HG03520 (cell line): ENCODE data around the gene CAMK1D.

Experiments used
- ATAC-seq: cut with Tn5 transposase; IDR thresholded peaks from one replicate; pipeline ENCODE4 v1.9.1; 2021; ENCODE audit warnings: mild to moderate bottlenecking, moderate library complexity; ENCODE audit not compliant: unreplicated experiment

The CAMK1D gene

DNA sequence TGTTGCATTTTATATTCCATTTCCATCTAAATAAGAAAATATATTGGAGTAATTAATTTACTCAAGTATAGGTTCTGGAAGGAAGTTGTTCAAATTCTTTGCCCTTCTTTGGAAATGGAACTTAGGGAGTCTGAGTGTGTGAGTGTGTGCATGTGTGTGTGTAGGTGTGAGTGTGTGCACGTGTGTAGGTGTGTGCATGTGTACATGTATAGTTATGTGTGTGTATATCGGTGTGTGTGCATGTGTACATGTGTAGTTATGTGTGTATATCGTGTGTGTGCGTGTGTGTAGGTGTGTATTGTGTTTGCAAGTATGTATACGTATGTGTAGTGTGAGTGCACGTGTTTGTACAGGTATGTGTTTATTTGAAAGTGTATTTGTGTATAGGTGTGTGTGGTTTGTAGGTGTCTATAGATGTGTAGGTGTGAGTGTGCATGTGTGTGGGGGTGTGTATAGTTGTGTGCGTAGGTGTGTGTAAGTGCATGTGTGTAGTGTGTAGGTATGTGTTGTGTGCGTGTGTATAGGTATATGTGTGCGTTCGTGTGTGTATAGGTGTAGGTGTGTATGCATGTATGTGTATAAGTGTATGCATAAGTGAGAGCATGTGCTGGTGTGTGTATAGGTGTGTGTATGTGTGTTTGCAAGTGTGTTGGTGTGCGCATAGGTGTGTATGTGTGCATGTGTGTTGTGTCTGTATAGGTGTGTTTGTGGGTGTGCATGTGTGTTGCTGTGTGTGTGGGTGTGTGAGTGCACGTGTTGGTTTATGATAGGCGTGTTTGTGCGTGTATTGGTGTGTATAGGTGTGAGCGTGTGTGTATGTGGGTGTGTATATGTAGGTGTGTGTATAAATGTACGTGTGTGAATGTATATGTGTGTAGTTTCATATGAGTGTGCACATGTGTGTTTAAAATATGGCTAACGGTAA lies 266.2 kb downstream of the CAMK1D start:
- ATAC-seq: no peak

DNA sequence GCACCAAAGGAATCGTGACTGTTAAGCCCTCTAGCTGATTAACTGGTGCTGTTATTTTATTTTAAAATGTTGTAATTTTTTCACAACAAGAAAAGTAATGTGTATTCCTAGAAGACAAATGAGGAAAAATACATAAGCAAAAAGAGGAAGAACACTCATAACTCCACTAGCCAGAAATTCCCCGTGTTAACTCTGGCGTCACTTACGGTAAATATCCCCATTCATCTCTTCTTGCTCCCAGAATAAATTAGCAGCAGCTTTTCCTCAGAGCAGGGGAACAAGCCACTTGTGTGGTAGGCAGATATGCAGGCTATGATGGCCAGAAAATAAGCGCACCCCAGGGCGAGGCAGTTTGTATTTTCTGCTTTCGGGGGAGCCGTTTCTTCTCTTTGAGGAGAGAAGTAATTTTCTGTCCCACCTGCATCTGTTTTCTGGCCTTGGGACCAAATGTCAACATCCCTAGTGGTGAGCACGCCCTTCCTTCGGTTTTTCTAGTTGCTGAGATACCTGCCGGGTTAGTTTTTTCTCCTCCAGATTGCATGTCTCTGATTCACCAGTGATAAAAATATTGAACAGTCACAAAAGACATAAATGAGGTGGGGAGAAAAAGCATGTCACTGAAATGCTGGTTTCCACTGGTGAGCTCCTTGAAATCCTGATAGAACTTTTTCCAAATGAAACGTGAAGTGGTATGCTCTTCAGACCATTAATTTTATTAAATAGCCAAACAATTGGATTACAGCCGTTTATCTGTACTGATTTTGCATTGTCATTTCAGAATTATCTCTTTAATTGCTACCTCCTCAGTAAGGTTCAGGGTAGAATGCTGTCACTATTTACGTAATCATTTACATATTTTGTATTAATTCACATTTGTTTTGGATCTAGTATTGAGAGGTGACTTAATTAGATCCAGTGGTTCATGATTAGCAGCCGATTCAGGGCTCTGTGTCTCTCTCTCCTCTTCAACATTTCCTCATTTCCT lies 268.1 kb downstream of the CAMK1D start:
- ATAC-seq: no peak

DNA sequence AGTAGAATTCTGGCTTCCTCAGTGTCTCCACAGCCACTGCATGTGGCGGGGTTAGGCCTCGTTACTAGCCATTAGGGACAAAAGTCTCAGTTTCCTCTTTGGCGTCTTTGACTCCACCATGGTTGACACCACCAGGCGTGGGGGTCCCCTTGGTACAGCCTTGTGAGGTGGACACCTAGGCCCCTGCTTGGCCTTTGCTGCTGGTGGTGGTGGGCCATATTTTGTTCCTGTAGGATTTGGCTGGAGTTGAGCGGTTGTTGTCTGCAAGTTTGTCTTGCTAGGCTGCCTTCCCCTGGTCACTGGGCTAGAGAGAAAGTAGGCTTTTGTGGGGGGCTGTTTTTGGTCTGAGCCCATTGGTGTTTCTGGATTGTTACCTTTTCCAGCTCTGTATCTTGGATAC lies 272.7 kb downstream of the CAMK1D start:
- no peak for ATAC-seq

- no peak for ATAC-seq
Observed at GRCh38 chr10:12622691-12623090, 273.3 kb downstream of the CAMK1D start.

- no peak for ATAC-seq
Observed at GRCh38 chr10:12625393-12626023, 276.2 kb downstream of the CAMK1D start.

DNA sequence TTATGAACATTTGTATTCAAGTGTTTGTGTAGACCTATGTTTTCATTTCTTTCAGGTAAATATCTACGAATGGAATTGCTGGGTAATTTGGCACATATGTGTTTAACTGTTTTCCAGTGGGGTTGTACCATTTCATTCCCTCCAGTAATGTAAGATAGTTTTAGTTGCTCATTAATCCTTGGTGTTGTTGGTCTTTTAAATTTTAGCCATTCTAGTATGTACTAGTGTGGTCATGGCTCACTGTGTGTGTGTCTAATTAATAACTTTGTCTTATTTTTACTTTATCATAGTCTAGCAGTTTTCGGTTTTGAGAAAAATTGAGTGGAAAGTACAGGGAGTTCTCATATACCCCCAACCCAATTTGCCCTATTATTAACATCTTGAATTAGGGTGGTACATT lies 278.8 kb downstream of the CAMK1D start:
- no peak for ATAC-seq

DNA sequence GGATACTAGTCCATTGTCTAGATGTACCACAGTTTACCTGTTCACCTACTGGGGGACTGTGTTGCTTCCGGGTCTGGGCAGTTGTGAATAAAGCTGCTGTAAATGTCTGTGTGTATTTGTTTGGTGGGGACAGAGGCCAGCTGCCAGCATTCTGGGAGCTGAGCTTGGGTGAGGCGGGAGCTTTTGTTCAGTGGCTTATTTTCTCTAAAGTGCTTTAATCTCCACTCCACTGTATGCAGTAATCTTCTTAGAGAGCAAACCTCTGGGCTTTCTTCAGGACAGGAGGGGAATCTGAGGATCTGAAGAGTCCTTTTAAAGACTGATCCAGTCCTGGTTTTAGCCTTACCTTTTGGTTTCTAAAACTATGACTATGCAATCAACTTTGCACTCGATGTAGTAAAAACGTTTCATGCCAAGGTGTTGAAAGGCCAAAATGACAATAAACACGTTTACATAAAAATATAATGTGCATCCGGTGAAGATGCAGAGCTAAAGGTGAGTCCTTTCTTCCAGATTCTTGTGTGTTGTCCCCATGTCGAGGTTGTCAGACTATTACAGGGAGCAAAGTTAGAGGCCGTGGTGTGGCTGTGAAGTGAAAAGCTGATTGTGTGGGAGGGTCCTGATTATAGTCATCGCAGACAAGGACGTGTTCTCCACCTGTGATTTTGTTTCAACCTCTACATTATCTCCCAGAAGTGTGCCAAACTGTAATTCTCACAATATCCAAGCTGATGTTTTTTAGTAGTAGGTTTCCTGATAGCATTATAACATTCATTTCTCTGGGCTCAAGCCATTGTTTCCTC lies 279.8 kb downstream of the CAMK1D start:
- ATAC-seq: no peak

DNA sequence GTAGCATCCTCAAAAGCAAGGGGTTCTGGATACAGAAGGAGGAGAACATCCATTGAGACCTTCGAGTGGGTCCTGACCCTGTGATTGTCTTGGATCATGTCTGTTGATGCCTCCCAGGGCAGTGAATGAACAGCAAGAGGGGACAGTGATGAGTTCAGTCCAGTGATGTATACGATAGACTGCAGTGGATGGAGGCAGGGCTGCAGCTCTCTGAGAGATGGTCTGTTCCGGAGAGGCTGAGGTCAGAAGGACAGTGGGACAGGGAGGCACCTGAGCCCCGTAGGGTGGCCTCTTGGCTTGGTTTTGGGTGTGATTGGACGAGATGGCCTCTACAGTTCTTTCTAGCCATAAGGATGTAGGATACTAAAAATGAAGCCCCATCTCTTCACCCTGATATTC lies 280.4 kb downstream of the CAMK1D start:
- no peak for ATAC-seq

DNA sequence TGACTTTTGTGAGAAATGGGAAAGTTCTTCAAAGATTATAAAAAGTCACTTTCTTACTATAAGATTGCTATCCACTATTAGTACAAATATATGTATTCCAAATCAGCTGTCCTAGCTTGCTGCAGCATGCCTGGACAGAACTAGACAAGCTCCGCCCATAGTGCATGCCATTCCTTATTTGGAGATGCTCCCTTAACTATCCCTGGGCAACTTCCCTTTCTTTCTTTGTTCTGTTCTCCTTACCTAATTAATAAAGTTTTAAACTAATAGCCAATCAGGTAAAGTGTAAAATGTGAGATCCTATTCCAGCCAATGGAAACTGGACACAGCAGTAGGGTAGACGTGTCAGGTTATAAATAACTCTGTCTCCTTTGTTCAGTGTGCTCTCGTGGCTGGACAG lies 281.9 kb downstream of the CAMK1D start:
- ATAC-seq: no peak

- ATAC-seq: no peak
Observed at GRCh38 chr10:12631787-12632562, 282.6 kb downstream of the CAMK1D start.

DNA sequence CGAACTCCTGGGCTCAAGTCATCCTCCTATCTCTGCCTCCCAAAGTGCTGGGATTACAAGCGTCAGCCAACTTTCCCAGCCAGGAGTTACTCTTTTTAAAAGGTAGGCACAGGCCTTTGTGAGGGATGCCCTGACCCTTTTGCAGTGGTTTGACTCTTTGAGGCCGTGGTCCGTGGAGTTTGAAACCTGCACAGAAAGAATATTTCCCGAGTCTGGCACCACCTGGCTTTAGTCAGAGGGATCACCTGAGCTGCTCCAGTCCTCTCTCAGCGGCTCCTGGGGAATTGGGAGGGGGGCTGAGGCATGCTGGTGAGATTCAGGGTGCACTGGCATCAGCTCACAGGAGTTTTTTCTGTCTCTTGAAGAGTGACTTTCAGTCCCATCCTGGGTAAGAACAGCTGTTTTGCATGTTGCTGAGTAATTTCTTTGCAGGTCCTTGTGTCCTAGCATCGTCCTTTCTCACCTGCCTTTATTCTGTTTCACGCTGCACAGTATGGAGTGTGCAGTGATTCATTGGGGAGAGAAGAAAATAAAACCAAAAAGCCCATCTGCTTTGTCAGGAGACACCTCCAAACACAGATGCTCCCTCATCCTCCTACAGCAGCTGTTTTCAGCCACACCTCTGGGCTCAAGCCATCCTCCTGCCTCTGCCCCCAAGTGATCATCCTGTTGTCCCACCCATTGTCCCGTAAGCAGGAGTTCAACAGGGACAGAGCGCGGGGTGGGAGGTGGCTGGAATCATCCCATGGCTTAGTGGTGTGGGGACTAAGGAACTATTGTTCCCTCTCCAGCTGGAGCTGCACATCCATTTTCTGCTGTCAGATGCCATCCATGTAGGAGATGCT lies 284.7 kb downstream of the CAMK1D start:
- no peak for ATAC-seq

DNA sequence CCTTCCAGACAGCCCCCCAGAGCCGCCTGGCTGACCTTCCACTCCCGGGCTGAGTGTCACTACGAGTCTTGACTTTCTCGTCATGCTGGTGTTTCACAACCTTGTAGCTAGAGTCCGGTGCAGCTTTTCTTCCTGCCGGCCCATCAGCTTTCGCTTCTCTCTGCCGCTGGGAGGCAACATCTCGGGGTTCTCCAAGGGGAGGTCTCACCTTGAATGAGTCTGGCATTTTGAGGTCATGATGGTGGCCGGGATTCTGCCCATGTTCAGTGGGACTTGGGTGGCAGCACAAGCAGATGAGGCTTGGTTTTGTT lies 285.2 kb downstream of the CAMK1D start:
- ATAC-seq: no peak

- no peak for ATAC-seq
Observed at GRCh38 chr10:12635127-12635541, 285.8 kb downstream of the CAMK1D start.

GRCh38 chr10:12636571-12636970 lies 287.2 kb downstream of the CAMK1D start:
- ATAC-seq: no peak

- no peak for ATAC-seq
Observed at GRCh38 chr10:12637649-12638048, 288.3 kb downstream of the CAMK1D start.

- ATAC-seq: no peak
Observed at GRCh38 chr10:12638103-12638502, 288.8 kb downstream of the CAMK1D start.

GRCh38 chr10:12638781-12639180 lies 289.4 kb downstream of the CAMK1D start:
- ATAC-seq: no peak

GRCh38 chr10:12639996-12640944 lies 290.9 kb downstream of the CAMK1D start:
- ATAC-seq: no peak
